ENCODE results near the gene DCDC1. TPM values are rescaled to one million over a fixed set of nuclear protein-coding genes. Genes with fewer than 3 reads are reported as not detected.
A peak's percentile ranks its signal among the peaks of the same experiment; 100 is the strongest.

DCDC1 gene
- total RNA-seq, 1 experiment from 2014 or later, result 0.58 TPM

- no TSS peak for BruUV-seq (replicated peaks)
- ChIA-PET CTCF (no interaction called here), POLR2A (ENCODE audit: low non-redundant PET) (no interaction called here)
- H3K4me3 ChIP-seq (ENCODE audit: low read depth, low read length, poor library complexity, severe bottlenecking), result no peak overlapping the region
- no peaks in the 10 kb centered on the region for H3K36me3 ChIP-seq (ENCODE audit: insufficient read depth, low read length, poor library complexity, severe bottlenecking)
- H3K4me1 ChIP-seq (ENCODE audit: insufficient read depth, low read length, poor library complexity, severe bottlenecking), result peaks cover 3% of the 10 kb centered on the region
- no peak for DNase-seq (ENCODE audit: low spot score)
- no peak overlapping the region for H3K27ac ChIP-seq (ENCODE audit: low read depth, low read length, poor library complexity, severe bottlenecking)
- intact Hi-C loops (cut with micrococcal nuclease; ENCODE audit: unreplicated experiment), result loop anchor here (10.0 kb wide), 1 partner anchor 253 kb away; no protein-coding TSS in a partner anchor
- no peaks in the 10 kb centered on the region for H3K27me3 ChIP-seq (replicated peaks; ENCODE audit: insufficient read depth, low read depth, low read length, poor library complexity)
- H3K9me3 ChIP-seq (ENCODE audit: low read depth, low read length, poor library complexity, severe bottlenecking), result peaks cover 3% of the 10 kb centered on the region
- TF ChIP-seq CTCF (conservative IDR thresholded peaks at IDR 0.05; ENCODE audit: low read depth, low read length) (no peak), EZH2 (IDR thresholded peaks at IDR 0.05; ENCODE audit: borderline replicate concordance, low read depth, low read length, poor library complexity, severe bottlenecking) (no peak)
These were observed 137.9 kb downstream of the DCDC1 start for GRCh38 chr11:31231601-31232000.

GRCh38 chr11:31218847-31219246 lies 150.7 kb downstream of the DCDC1 start:
- TF ChIP-seq CTCF (conservative IDR thresholded peaks at IDR 0.05; ENCODE audit: low read depth, low read length) (no peak), EZH2 (IDR thresholded peaks at IDR 0.05; ENCODE audit: borderline replicate concordance, low read depth, low read length, poor library complexity, severe bottlenecking) (no peak)
- POLR2A ChIA-PET (ENCODE audit: low non-redundant PET), result no interaction called here
- intact Hi-C loops (cut with micrococcal nuclease; ENCODE audit: unreplicated experiment), result no loop called here

GRCh38 chr11:31214372-31214771 lies 155.2 kb downstream of the DCDC1 start:
- Histone ChIP-seq H3K9me3 (ENCODE audit: low read depth, low read length, poor library complexity, severe bottlenecking) (no peaks in the 10 kb centered on the region), H3K36me3 (ENCODE audit: insufficient read depth, low read length, poor library complexity, severe bottlenecking) (no peaks in the 10 kb centered on the region), H3K4me3 (ENCODE audit: low read depth, low read length, poor library complexity, severe bottlenecking) (no peak overlapping the region), H3K27me3 (replicated peaks; ENCODE audit: insufficient read depth, low read depth, low read length, poor library complexity) (no peaks in the 10 kb centered on the region), H3K27ac (ENCODE audit: low read depth, low read length, poor library complexity, severe bottlenecking) (no peak overlapping the region), H3K4me1 (ENCODE audit: insufficient read depth, low read length, poor library complexity, severe bottlenecking) (peaks cover 7% of the 10 kb centered on the region)
- CTCF ChIA-PET, result no interaction called here
- BruUV-seq (replicated peaks), result no TSS peak
- peak; percentile 74 for DNase-seq (ENCODE audit: low spot score)
- intact Hi-C loops (cut with micrococcal nuclease; ENCODE audit: unreplicated experiment), result no loop called here
- POLR2A ChIA-PET (ENCODE audit: low non-redundant PET), result no interaction called here
- TF ChIP-seq CTCF (conservative IDR thresholded peaks at IDR 0.05; ENCODE audit: low read depth, low read length) (no peak), EZH2 (IDR thresholded peaks at IDR 0.05; ENCODE audit: borderline replicate concordance, low read depth, low read length, poor library complexity, severe bottlenecking) (no peak)

More at GRCh38 chr11:31218847-31219246, 150.7 kb downstream of the DCDC1 start:
- Histone ChIP-seq H3K27ac (ENCODE audit: low read depth, low read length, poor library complexity, severe bottlenecking) (no peak overlapping the region), H3K9me3 (ENCODE audit: low read depth, low read length, poor library complexity, severe bottlenecking) (no peaks in the 10 kb centered on the region), H3K27me3 (replicated peaks; ENCODE audit: insufficient read depth, low read depth, low read length, poor library complexity) (no peaks in the 10 kb centered on the region), H3K36me3 (ENCODE audit: insufficient read depth, low read length, poor library complexity, severe bottlenecking) (no peaks in the 10 kb centered on the region), H3K4me3 (ENCODE audit: low read depth, low read length, poor library complexity, severe bottlenecking) (no peak overlapping the region), H3K4me1 (ENCODE audit: insufficient read depth, low read length, poor library complexity, severe bottlenecking) (peaks cover 7% of the 10 kb centered on the region)
- no TSS peak for BruUV-seq (replicated peaks)
- CTCF ChIA-PET, result no interaction called here
- DNase-seq (ENCODE audit: low spot score), result no peak

All from A673 (cell line).